PC-9 (cell line): ENCODE measurements around the gene GPD2. TPM values are rescaled to one million over a fixed set of nuclear protein-coding genes. Genes with fewer than 3 reads are reported as not detected.
"Not testable (repeated sequence)": the region's sequence is repeated elsewhere in the genome, so short reads cannot be mapped to it uniquely, and the experiment has no call there.

Source experiments
- BruUV-seq: library from RNA; stranded (reverse); fragments of 400-500 nt; replicated peaks from 2 replicates; lab custom pipeline; 2021; lab: Mats Ljungman, UMichigan
- CTCF ChIA-PET: fragments of 300-600 bp; sonication (Branson Sonifier 250); formaldehyde crosslinking; loops from one replicate; lab custom pipeline; 2022; ENCODE audit warnings: antibody characterized with exemption; lab: Charles Lee
- POLR2A ChIA-PET: fragments of 300-600 bp; sonication (Branson Sonifier 250); formaldehyde crosslinking; loops from one replicate; lab custom pipeline; 2022; ENCODE audit warnings: antibody characterized with exemption; ENCODE audit not compliant: unreplicated experiment; lab: Charles Lee
- DNase-seq, 2 experiments: peaks; one replicate each; pipeline versions ENCODE4 v3.0.0 to v3.0.0-alpha.2; 2015 to 2022; ENCODE audit warnings: mixed read lengths in 1 of 2
- H2AFZ ChIP-seq: fragments of 200-600 bp; sonication (generic); 2 replicates; pipeline ENCODE4 v1.8.1; 2017; ENCODE audit warnings: antibody characterized with exemption
- H3F3A ChIP-seq: fragments of 200-600 bp; sonication (generic); 2 replicates; pipeline ENCODE4 v1.8.1; 2017; ENCODE audit warnings: antibody characterized with exemption, mild to moderate bottlenecking, low read depth; ENCODE audit not compliant: insufficient read depth
- H3K27ac ChIP-seq: fragments of 200-600 bp; sonication (generic); 2 replicates; pipeline ENCODE4 v1.6.1; 2016; ENCODE audit warnings: mixed run types
- H3K27me3 ChIP-seq: fragments of 200-600 bp; sonication (generic); 2 replicates; pipeline ENCODE4 v1.6.1; 2016; ENCODE audit warnings: low read depth, mixed run types; ENCODE audit not compliant: insufficient read depth
- H3K36me3 ChIP-seq: fragments of 200-600 bp; sonication (generic); 2 replicates; pipeline ENCODE4 v1.6.1; 2016; ENCODE audit warnings: low read depth, mixed run types
- H3K4me1 ChIP-seq: fragments of 200-600 bp; sonication (generic); replicated peaks from 2 replicates; pipeline ENCODE4 v1.6.1; 2016; ENCODE audit warnings: mixed run types; ENCODE audit not compliant: insufficient read depth
- H3K4me2 ChIP-seq: fragments of 200-600 bp; sonication (generic); 2 replicates; pipeline ENCODE4 v1.6.1; 2017; ENCODE audit warnings: mixed run types
- H3K4me3 ChIP-seq: fragments of 200-600 bp; sonication (generic); 2 replicates; pipeline ENCODE4 v1.6.1; 2016; ENCODE audit warnings: mixed run types
- H3K79me2 ChIP-seq: fragments of 200-600 bp; sonication (generic); 2 replicates; pipeline ENCODE4 v1.6.1; 2017; ENCODE audit warnings: low read depth, mixed run types
- H3K9me2 ChIP-seq: fragments of 200-600 bp; sonication (generic); 2 replicates; pipeline ENCODE4 v1.8.1; 2017; ENCODE audit warnings: mild to moderate bottlenecking; ENCODE audit not compliant: insufficient read depth
- H3K9me3 ChIP-seq: fragments of 200-600 bp; sonication (generic); 2 replicates; pipeline ENCODE4 v1.8.1; 2016; ENCODE audit warnings: low read depth; ENCODE audit not compliant: insufficient read depth
- H4K20me1 ChIP-seq: fragments of 200-600 bp; sonication (generic); 2 replicates; pipeline ENCODE4 v1.8.1; 2017; ENCODE audit not compliant: insufficient read depth
- EZH2 ChIP-seq: fragments of 200-600 bp; sonication (generic); IDR thresholded peaks from 2 replicates; pipeline ENCODE4 v1.8.0; 2017; ENCODE audit warnings: antibody characterized with exemption, low read depth
- intact Hi-C: fragments of 100-400 bp; cut with micrococcal nuclease; formaldehyde crosslinking; loops from one replicate; pipeline ENCODE4 v1.10.0; 2022; ENCODE audit not compliant: unreplicated experiment
- total RNA-seq: library from RNA; stranded (reverse); gene quantifications from 2 replicates; pipeline ENCODE4 v1.2.3, GENCODE V29; 2021
- TF ChIP-seq, protein P1 (sequence below): fragments of 200-600 bp; sonication (generic); conservative IDR thresholded peaks from 2 replicates; pipeline ENCODE4 v1.6.1; 2017; ENCODE audit warnings: mixed run types, antibody characterized with exemption, mild to moderate bottlenecking, moderate library complexity

Gene GPD2
- total RNA-seq, 1 experiment from 2014 or later: 47.1 TPM

DNA sequence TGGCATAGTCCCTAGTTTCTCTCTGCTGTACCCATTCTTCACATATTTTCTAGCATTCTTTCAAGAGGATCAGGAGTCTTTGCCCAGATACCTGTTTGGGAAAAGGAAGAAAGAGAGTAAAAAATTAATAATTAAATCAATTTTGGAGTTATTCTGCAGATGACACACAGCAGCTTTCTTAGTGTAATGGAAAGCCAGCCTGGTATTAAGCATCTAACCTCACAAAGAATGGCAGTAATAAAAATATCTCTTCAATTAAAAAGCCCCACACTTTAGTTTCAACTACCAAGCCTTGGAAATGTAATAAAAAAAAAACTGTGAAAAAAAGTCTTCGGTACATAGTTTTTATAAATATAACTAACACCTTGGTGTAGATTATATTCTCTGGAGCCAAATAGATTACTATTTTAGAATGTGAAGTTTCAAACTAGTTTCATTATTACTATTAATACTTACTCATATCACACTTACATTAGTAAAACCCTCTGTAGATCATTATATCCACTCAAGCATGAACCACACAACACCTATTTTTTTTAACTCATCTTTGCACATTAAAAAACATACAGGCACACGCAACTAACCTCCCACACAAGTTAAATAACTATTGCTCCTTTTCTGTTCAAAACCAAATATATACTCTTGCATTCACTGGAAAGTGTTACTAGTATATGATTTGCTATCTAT is 90.9 kb downstream of the GPD2 start:
- Histone ChIP-seq H3F3A (no peaks in the 10 kb centered on the region), H3K36me3 (no peaks in the 10 kb centered on the region), H3K9me3 (no peaks in the 10 kb centered on the region), H3K27me3 (no peaks in the 10 kb centered on the region), H3K4me1 (no peaks in the 10 kb centered on the region), H3K27ac (no peak overlapping the region), H2AFZ (no peak overlapping the region), H3K4me3 (no peak overlapping the region), H4K20me1 (no peaks in the 10 kb centered on the region), H3K4me2 (no peak overlapping the region), H3K79me2 (no peaks in the 10 kb centered on the region), H3K9me2 (no peaks in the 10 kb centered on the region)
- ChIA-PET CTCF (no interaction called here), POLR2A (interaction anchor here (0.5 kb wide), 1 partner anchor 99 kb away, joined by 4 read pairs; no protein-coding TSS in a partner anchor)
- intact Hi-C loops: no loop called here
- DNase-seq: no peak
- BruUV-seq: no TSS peak
- TF ChIP-seq, protein P1, sequence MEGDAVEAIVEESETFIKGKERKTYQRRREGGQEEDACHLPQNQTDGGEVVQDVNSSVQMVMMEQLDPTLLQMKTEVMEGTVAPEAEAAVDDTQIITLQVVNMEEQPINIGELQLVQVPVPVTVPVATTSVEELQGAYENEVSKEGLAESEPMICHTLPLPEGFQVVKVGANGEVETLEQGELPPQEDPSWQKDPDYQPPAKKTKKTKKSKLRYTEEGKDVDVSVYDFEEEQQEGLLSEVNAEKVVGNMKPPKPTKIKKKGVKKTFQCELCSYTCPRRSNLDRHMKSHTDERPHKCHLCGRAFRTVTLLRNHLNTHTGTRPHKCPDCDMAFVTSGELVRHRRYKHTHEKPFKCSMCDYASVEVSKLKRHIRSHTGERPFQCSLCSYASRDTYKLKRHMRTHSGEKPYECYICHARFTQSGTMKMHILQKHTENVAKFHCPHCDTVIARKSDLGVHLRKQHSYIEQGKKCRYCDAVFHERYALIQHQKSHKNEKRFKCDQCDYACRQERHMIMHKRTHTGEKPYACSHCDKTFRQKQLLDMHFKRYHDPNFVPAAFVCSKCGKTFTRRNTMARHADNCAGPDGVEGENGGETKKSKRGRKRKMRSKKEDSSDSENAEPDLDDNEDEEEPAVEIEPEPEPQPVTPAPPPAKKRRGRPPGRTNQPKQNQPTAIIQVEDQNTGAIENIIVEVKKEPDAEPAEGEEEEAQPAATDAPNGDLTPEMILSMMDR: no peak
- no peak for TF ChIP-seq EZH2

DNA sequence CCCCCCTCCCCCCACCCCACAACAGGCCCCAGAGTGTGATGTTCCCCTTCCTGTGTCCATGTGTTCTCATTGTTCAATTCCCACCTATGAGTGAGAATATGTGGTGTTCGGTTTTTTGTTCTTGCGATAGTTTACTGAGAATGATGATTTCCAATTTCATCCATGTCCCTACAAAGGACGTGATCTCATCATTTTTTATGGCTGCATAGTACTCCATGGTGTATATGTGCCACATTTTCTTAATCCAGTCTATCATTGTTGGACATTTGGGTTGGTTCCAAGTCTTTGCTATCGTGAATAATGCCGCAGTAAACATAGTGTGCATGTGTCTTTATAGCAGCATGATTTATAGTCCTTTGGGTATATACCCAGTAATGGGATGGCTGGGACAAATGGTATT is 92.4 kb downstream of the GPD2 start:
- H3K4me2 ChIP-seq, H3K4me1 ChIP-seq, H3K9me2 ChIP-seq, intact Hi-C loops, H2AFZ ChIP-seq, DNase-seq, H3K9me3 ChIP-seq, CTCF ChIA-PET, H3K4me3 ChIP-seq, H3F3A ChIP-seq, BruUV-seq, H3K27ac ChIP-seq, H3K27me3 ChIP-seq, POLR2A ChIA-PET, H4K20me1 ChIP-seq, H3K36me3 ChIP-seq, H3K79me2 ChIP-seq: not testable (repeated sequence)

DNA sequence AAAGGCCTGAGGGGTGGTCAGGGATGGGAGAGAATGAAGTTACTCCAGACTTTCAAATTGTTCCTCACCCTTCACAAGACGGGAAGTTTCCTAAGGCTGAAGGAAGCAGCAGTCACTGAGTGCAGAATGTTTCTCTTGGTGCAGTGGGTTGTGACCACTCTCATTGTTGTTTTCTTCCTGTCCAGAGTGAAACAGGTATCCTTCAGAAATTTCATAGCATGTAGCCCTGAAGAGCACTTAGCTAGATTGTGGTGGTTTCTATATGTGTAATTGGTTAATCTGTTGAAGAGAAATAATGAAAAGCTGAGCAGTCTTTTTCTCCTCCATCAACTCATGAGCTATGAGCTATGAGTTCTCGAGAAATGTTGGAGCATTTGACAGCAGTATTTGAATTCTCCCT is 96.8 kb downstream of the GPD2 start:
- intact Hi-C loops: no loop called here
- BruUV-seq: no TSS peak
- H3K79me2 ChIP-seq: no peaks in the 10 kb centered on the region
- H3K27me3 ChIP-seq: no peaks in the 10 kb centered on the region
- no peak overlapping the region for H3K4me2 ChIP-seq
- H3F3A ChIP-seq: no peaks in the 10 kb centered on the region
- no peaks in the 10 kb centered on the region for H4K20me1 ChIP-seq
- no peak overlapping the region for H3K27ac ChIP-seq
- H3K9me3 ChIP-seq: no peaks in the 10 kb centered on the region
- TF ChIP-seq, protein P1: no peak
- TF ChIP-seq EZH2: no peak
- H3K4me1 ChIP-seq: no peaks in the 10 kb centered on the region
- H2AFZ ChIP-seq: no peak overlapping the region
- CTCF ChIA-PET: no interaction called here
- H3K4me3 ChIP-seq: no peak overlapping the region
- no peaks in the 10 kb centered on the region for H3K36me3 ChIP-seq
- POLR2A ChIA-PET: no interaction called here
- DNase-seq: no peak
- H3K9me2 ChIP-seq: no peaks in the 10 kb centered on the region

DNA sequence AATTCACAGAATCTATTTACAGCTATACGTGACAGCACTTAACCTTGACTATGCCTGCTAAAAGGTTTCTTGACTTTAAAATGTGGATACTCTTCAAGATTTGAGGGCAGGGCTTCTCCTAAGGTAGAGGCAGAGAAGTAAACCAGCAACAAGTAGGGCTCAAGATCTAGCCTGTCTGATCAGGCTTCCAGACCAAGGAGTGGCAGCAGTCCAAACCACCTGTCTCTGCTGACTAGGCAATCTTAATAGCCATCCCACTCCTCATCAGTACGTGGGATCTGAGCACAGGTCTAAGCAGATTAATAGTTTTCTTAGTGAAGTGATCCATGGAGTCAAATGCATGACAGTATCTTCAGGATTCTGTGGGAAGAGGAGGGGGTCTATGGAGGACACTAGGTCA is 100.4 kb downstream of the GPD2 start:
- no peak overlapping the region for H3K4me3 ChIP-seq
- H3K9me3 ChIP-seq: no peaks in the 10 kb centered on the region
- no peaks in the 10 kb centered on the region for H4K20me1 ChIP-seq
- no peaks in the 10 kb centered on the region for H3K4me1 ChIP-seq
- H3K27ac ChIP-seq: no peak overlapping the region
- DNase-seq: no peak
- H3K79me2 ChIP-seq: no peaks in the 10 kb centered on the region
- H2AFZ ChIP-seq: no peak overlapping the region
- ChIA-PET POLR2A (interaction anchor here (0.7 kb wide), 1 partner anchor 40 kb away, joined by 4 read pairs; no protein-coding TSS in a partner anchor), CTCF (no interaction called here)
- no peaks in the 10 kb centered on the region for H3K27me3 ChIP-seq
- intact Hi-C loops: no loop called here
- H3K9me2 ChIP-seq: no peaks in the 10 kb centered on the region
- no peaks in the 10 kb centered on the region for H3F3A ChIP-seq
- no TSS peak for BruUV-seq
- H3K4me2 ChIP-seq: no peak overlapping the region
- no peaks in the 10 kb centered on the region for H3K36me3 ChIP-seq
- TF ChIP-seq EZH2: no peak
- TF ChIP-seq, protein P1: no peak
